SK-N-SH (cell line): ENCODE data around the gene NMBR. TPM values are rescaled to one million over a fixed set of nuclear protein-coding genes. Genes with fewer than 3 reads are reported as not detected.
A peak's percentile ranks its signal among the peaks of the same experiment; 100 is the strongest.
"Not testable (repeated sequence)": the region's sequence is repeated elsewhere in the genome, so short reads cannot be mapped to it uniquely, and the experiment has no call there.

Experiments
- CTCF ChIA-PET: fragments of 300-600, 350-600 bp; formaldehyde crosslinking; extraction: SDS; loops from one replicate; lab custom pipeline; 2021; lab: Yijun Ruan, JAX
- POLR2A ChIA-PET: fragments of 350-600 bp; sonication (Branson Sonifier 250); formaldehyde crosslinking; extraction: SDS; loops from one replicate; lab custom pipeline; 2020; ENCODE audit warnings: antibody characterized with exemption, inconsistent platforms; lab: Yijun Ruan, JAX
- DNase-seq: peaks from one replicate; pipeline ENCODE4 v3.0.0; 2012
- H2AFZ ChIP-seq: fragments of 200-600 bp; sonication (generic); 2 replicates; pipeline ENCODE4 v1.8.1; 2016; ENCODE audit warnings: antibody characterized with exemption, mild to moderate bottlenecking, low read depth
- H3F3A ChIP-seq: fragments of 200-600 bp; sonication (generic); replicated peaks from 2 replicates; pipeline ENCODE3; 2016; ENCODE audit warnings: antibody characterized with exemption, mild to moderate bottlenecking; ENCODE audit not compliant: insufficient read depth
- H3K27ac ChIP-seq, 2 experiments: fragments of 200-500 bp in 1 of 2; fragments of 200-600 bp in 1 of 2; sonication (Bioruptor generic) in 1 of 2; sonication (generic), shearing (Covaris generic) in 1 of 2; 2 replicates each; pipeline versions ENCODE4 v1.5.1 to v1.6.1; 2014 to 2016; ENCODE audit warnings: low read depth in 2 of 2, inconsistent platforms in 1 of 2, low read length in 1 of 2, mild to moderate bottlenecking in 1 of 2, mixed read lengths in 1 of 2
- H3K27me3 ChIP-seq: fragments of 200-600 bp; sonication (generic), shearing (Covaris generic); 2 replicates; pipeline ENCODE4 v1.6.1; 2016; ENCODE audit warnings: mixed run types; ENCODE audit not compliant: insufficient read depth
- H3K36me3 ChIP-seq, 2 experiments: fragments of 200-500 bp in 1 of 2; fragments of 200-600 bp in 1 of 2; sonication (Bioruptor generic) in 1 of 2; sonication (generic) in 1 of 2; replicated peaks in 1 of 2; 2 replicates each; pipeline versions ENCODE3 to v1.5.1; 2014 to 2016; ENCODE audit warnings: low read length in 1 of 2, mild to moderate bottlenecking in 1 of 2; ENCODE audit not compliant: insufficient read depth in 2 of 2, control insufficient read depth in 1 of 2
- H3K4me1 ChIP-seq, 2 experiments: fragments of 200-500 bp in 1 of 2; fragments of 200-600 bp in 1 of 2; sonication (Bioruptor generic) in 1 of 2; sonication (generic), shearing (Covaris generic) in 1 of 2; 2 replicates each; pipeline versions ENCODE4 v1.5.1 to v1.6.1; 2014 to 2016; ENCODE audit warnings: low read depth in 1 of 2, low read length in 1 of 2, mixed run types in 1 of 2; ENCODE audit not compliant: insufficient read depth in 2 of 2, control insufficient read depth in 1 of 2
- H3K4me2 ChIP-seq: fragments of 200-600 bp; sonication (generic), shearing (Covaris generic); 2 replicates; pipeline ENCODE4 v1.6.1; 2017; ENCODE audit warnings: mixed run types
- H3K4me3 ChIP-seq, 2 experiments: fragments of 200-500 bp in 1 of 2; fragments of 200-600 bp in 1 of 2; sonication (Bioruptor generic) in 1 of 2; sonication (generic), shearing (Covaris generic) in 1 of 2; 2 replicates each; pipeline versions ENCODE4 v1.5.1 to v1.8.1; 2014 to 2016; ENCODE audit warnings: low read depth in 2 of 2, inconsistent platforms in 1 of 2, low read length in 1 of 2, mild to moderate bottlenecking in 1 of 2, mixed read lengths in 1 of 2, moderate library complexity in 1 of 2
- H3K79me2 ChIP-seq: fragments of 200-600 bp; sonication (generic); 2 replicates; pipeline ENCODE4 v1.8.1; 2017; ENCODE audit warnings: mild to moderate bottlenecking; ENCODE audit not compliant: insufficient read depth
- H3K9ac ChIP-seq: fragments of 200-600 bp; sonication (generic); 2 replicates; pipeline ENCODE4 v1.6.1; 2017; ENCODE audit warnings: mixed run types
- H3K9me2 ChIP-seq: fragments of 200-600 bp; sonication (generic); 2 replicates; pipeline ENCODE4 v1.6.1; 2017; ENCODE audit warnings: mixed run types
- H3K9me3 ChIP-seq: fragments of 200-600 bp; sonication (generic); 2 replicates; pipeline ENCODE4 v1.6.1; 2017; ENCODE audit warnings: mixed run types, mild to moderate bottlenecking, moderate library complexity
- H4K20me1 ChIP-seq: fragments of 200-600 bp; sonication (generic); 2 replicates; pipeline ENCODE4 v1.6.1; 2017; ENCODE audit warnings: mild to moderate bottlenecking, mixed run types; ENCODE audit not compliant: insufficient read depth
- CHD2 ChIP-seq: fragments of 150-350 bp; IDR thresholded peaks from 2 replicates; pipeline ENCODE4 v1.6.1; 2018; ENCODE audit warnings: low read length; ENCODE audit not compliant: partially characterized antibody
- FOXM1 ChIP-seq: IDR thresholded peaks from 2 replicates; pipeline ENCODE4 v1.4.0; 2012; ENCODE audit warnings: low read depth, mild to moderate bottlenecking
- JUND ChIP-seq: IDR thresholded peaks from 2 replicates; pipeline ENCODE4 v1.4.0; 2012
- MXI1 ChIP-seq: IDR thresholded peaks from 2 replicates; pipeline ENCODE4 v1.6.1; 2012; ENCODE audit warnings: mild to moderate bottlenecking, low read depth, low read length, improper control_type of control experiment
- NFIC ChIP-seq: IDR thresholded peaks from 2 replicates; pipeline ENCODE4 v1.4.0; 2012; ENCODE audit warnings: borderline replicate concordance
- PBX3 ChIP-seq: IDR thresholded peaks from 2 replicates; pipeline ENCODE4; 2012
- TCF12 ChIP-seq: IDR thresholded peaks from 2 replicates; pipeline ENCODE4 v1.4.0; 2012
- WGBS: methylation state at CpG from one replicate; pipeline ENCODE4 v1.1.6; 2017; ENCODE audit warnings: low lambda C conversion rate; 5-methylcytosine and 5-hydroxymethylcytosine counted together
- polyA plus RNA-seq, 3 experiments: library from polyadenylated mRNA; depleted of rRNA; stranded (reverse); fragments of >200 nt; gene quantifications; 2 replicates each; pipeline ENCODE4 v1.2.3, GENCODE V29; 2012
- TF ChIP-seq, protein P1 (sequence below): fragments of 200-600 bp; sonication (generic); IDR thresholded peaks from 2 replicates; pipeline ENCODE4 v1.6.1; 2017; ENCODE audit warnings: antibody characterized with exemption, mild to moderate bottlenecking, moderate library complexity
- TF ChIP-seq, protein P2 (sequence below): IDR thresholded peaks from 2 replicates; pipeline ENCODE4 v1.6.1; 2012; ENCODE audit warnings: mild to moderate bottlenecking, low read depth, low read length, moderate library complexity
- TF ChIP-seq, protein P3 (sequence below): IDR thresholded peaks from 2 replicates; pipeline ENCODE4 v1.4.0; 2012; ENCODE audit warnings: low read depth
- TF ChIP-seq, protein P4 (sequence below): IDR thresholded peaks from 2 replicates; pipeline ENCODE4 v1.4.0; 2012; ENCODE audit warnings: low read depth, borderline replicate concordance

NMBR gene
- polyA plus RNA-seq, 1 of the 3 experiments (the other 2 are of a cell fraction), result not detected

- H3K27me3 ChIP-seq, H3K9me2 ChIP-seq, H3K4me1 ChIP-seq, H3K27ac ChIP-seq, H3K9ac ChIP-seq, H3K4me2 ChIP-seq, H4K20me1 ChIP-seq, H2AFZ ChIP-seq, POLR2A ChIA-PET, DNase-seq, H3K9me3 ChIP-seq, H3K4me3 ChIP-seq: not testable (repeated sequence)
- Histone ChIP-seq H3K36me3 (peaks cover 28 to 41% of the 10 kb centered on the region in 2 experiments), H3K79me2 (peaks cover 37% of the 10 kb centered on the region), H3F3A (peaks cover 26% of the 10 kb centered on the region)
- CTCF ChIA-PET, result interaction anchor here (0.6 to 1.9 kb wide), 5 partner anchors 13 to 199 kb away, joined by 3 to 5 read pairs (median 3); no protein-coding TSS in a partner anchor
- TF ChIP-seq, protein P1, sequence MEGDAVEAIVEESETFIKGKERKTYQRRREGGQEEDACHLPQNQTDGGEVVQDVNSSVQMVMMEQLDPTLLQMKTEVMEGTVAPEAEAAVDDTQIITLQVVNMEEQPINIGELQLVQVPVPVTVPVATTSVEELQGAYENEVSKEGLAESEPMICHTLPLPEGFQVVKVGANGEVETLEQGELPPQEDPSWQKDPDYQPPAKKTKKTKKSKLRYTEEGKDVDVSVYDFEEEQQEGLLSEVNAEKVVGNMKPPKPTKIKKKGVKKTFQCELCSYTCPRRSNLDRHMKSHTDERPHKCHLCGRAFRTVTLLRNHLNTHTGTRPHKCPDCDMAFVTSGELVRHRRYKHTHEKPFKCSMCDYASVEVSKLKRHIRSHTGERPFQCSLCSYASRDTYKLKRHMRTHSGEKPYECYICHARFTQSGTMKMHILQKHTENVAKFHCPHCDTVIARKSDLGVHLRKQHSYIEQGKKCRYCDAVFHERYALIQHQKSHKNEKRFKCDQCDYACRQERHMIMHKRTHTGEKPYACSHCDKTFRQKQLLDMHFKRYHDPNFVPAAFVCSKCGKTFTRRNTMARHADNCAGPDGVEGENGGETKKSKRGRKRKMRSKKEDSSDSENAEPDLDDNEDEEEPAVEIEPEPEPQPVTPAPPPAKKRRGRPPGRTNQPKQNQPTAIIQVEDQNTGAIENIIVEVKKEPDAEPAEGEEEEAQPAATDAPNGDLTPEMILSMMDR, result peak; percentile 33; the same call in 1 of the 2 replicates
- 98% methylated on average over 8 of the region's 8 CpGs for WGBS
Measured at GRCh38 chr6:142188341-142188740, 41.4 kb upstream of the NMBR start.

DNA sequence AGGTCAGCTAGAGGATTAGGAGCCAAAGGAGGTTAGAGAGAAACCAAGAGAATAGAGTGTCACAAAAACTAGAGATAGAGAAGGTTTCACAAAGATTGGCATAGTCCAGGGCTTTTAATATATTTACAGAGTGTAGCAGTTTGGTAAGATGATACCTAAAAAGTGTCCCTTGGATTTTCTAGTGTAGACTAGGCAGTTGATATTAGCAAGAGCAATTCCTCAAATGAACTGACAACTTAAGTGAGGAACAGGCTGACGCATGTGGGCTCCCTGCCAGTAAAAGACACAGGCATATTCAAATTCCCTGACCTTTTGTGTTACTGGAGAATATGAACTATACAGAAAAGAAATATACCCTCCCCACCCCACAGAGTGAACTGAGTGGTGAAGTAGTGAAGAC, 40.3 kb upstream of the NMBR start:
- Histone ChIP-seq H3K9me3 (no peaks in the 10 kb centered on the region), H3K27ac (peak overlapping the region; percentile 22 to 43; a peak in 2 of 4 replicates), H3K4me1 (peaks cover 0 to 6% of the 10 kb centered on the region in 2 experiments; a peak in 2 of 4 replicates), H4K20me1 (no peaks in the 10 kb centered on the region), H3K27me3 (no peaks in the 10 kb centered on the region), H3K79me2 (peaks cover 25% of the 10 kb centered on the region), H3K9ac (no peak overlapping the region), H3K4me3 (no peak overlapping the region), H3K9me2 (no peaks in the 10 kb centered on the region), H3F3A (peaks cover 26% of the 10 kb centered on the region), H3K4me2 (no peak overlapping the region), H2AFZ (no peak overlapping the region), H3K36me3 (peaks cover 30 to 40% of the 10 kb centered on the region in 2 experiments)
- WGBS, result 46% methylated on average over 1 of the region's 1 CpG
- ChIA-PET POLR2A (no interaction called here), CTCF (interaction anchor here (1.1 to 1.4 kb wide), 4 partner anchors 10 to 40 kb away, joined by 3 to 5 read pairs (median 4); partner anchors contain the start of genes NMBR and VTA1)
- TF ChIP-seq TCF12, result peak; percentile 42; the same call in 1 of the 2 replicates
- TF ChIP-seq, protein P2, sequence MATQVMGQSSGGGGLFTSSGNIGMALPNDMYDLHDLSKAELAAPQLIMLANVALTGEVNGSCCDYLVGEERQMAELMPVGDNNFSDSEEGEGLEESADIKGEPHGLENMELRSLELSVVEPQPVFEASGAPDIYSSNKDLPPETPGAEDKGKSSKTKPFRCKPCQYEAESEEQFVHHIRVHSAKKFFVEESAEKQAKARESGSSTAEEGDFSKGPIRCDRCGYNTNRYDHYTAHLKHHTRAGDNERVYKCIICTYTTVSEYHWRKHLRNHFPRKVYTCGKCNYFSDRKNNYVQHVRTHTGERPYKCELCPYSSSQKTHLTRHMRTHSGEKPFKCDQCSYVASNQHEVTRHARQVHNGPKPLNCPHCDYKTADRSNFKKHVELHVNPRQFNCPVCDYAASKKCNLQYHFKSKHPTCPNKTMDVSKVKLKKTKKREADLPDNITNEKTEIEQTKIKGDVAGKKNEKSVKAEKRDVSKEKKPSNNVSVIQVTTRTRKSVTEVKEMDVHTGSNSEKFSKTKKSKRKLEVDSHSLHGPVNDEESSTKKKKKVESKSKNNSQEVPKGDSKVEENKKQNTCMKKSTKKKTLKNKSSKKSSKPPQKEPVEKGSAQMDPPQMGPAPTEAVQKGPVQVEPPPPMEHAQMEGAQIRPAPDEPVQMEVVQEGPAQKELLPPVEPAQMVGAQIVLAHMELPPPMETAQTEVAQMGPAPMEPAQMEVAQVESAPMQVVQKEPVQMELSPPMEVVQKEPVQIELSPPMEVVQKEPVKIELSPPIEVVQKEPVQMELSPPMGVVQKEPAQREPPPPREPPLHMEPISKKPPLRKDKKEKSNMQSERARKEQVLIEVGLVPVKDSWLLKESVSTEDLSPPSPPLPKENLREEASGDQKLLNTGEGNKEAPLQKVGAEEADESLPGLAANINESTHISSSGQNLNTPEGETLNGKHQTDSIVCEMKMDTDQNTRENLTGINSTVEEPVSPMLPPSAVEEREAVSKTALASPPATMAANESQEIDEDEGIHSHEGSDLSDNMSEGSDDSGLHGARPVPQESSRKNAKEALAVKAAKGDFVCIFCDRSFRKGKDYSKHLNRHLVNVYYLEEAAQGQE, result no peak
- TF ChIP-seq, protein P3, sequence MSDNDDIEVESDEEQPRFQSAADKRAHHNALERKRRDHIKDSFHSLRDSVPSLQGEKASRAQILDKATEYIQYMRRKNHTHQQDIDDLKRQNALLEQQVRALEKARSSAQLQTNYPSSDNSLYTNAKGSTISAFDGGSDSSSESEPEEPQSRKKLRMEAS, result no peak
- no peak for TF ChIP-seq MXI1
- no peak for TF ChIP-seq FOXM1
- TF ChIP-seq JUND, result 0 out of 2 replicates have a peak, but pooled peaks have one; percentile 30
- TF ChIP-seq NFIC, result peak; percentile 75
- TF ChIP-seq, protein P4, sequence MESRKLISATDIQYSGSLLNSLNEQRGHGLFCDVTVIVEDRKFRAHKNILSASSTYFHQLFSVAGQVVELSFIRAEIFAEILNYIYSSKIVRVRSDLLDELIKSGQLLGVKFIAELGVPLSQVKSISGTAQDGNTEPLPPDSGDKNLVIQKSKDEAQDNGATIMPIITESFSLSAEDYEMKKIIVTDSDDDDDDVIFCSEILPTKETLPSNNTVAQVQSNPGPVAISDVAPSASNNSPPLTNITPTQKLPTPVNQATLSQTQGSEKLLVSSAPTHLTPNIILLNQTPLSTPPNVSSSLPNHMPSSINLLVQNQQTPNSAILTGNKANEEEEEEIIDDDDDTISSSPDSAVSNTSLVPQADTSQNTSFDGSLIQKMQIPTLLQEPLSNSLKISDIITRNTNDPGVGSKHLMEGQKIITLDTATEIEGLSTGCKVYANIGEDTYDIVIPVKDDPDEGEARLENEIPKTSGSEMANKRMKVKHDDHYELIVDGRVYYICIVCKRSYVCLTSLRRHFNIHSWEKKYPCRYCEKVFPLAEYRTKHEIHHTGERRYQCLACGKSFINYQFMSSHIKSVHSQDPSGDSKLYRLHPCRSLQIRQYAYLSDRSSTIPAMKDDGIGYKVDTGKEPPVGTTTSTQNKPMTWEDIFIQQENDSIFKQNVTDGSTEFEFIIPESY, result no peak
- no peak for TF ChIP-seq CHD2
- TF ChIP-seq PBX3, result peak; percentile 84
- no peak for DNase-seq
